H1 (cell line): ENCODE data around the gene PSKH1. TPM values are rescaled to one million over a fixed set of nuclear protein-coding genes. Genes with fewer than 3 reads are reported as not detected.

Experiments used
- EP300 ChIP-seq, 2 experiments: IDR thresholded peaks; 1 replicate in 1 of 2; 2 replicates in 1 of 2; pipeline ENCODE4 v1.6.1; 2011 to 2012; ENCODE audit warnings: low read depth in 2 of 2, low read length in 2 of 2, mild to moderate bottlenecking in 2 of 2, borderline replicate concordance in 1 of 2, inconsistent platforms in 1 of 2, moderate library complexity in 1 of 2
- KDM4A ChIP-seq: IDR thresholded peaks from one replicate; pipeline ENCODE4 v1.7.1; 2012; ENCODE audit warnings: low read depth, mild to moderate bottlenecking, moderate library complexity, low read length, inconsistent platforms; ENCODE audit not compliant: severe bottlenecking
- KDM5A ChIP-seq: fragments of 200-600 bp; IDR thresholded peaks from 2 replicates; pipeline ENCODE4 v1.7.1; 2012; ENCODE audit warnings: mild to moderate bottlenecking, low read length, inconsistent platforms, mixed read lengths
- RFX5 ChIP-seq: IDR thresholded peaks from 2 replicates; pipeline ENCODE4 v1.6.1; 2011; ENCODE audit warnings: low read depth, low read length, improper control_type of control experiment, borderline replicate concordance
- RXRA ChIP-seq: IDR thresholded peaks from 2 replicates; pipeline ENCODE4 v1.6.1; 2011; ENCODE audit warnings: low read depth, mild to moderate bottlenecking, low read length, moderate library complexity; ENCODE audit not compliant: insufficient read depth
- SAP30 ChIP-seq: fragments of 300-600 bp; sonication (generic); IDR thresholded peaks from 2 replicates; pipeline ENCODE4 v1.7.1; 2012; ENCODE audit warnings: low read length, moderate library complexity, mild to moderate bottlenecking, inconsistent platforms; ENCODE audit not compliant: insufficient read depth, insufficient replicate concordance
- polyA plus RNA-seq, 7 experiments: library from polyadenylated mRNA; depleted of rRNA in 3 of 7; stranded (reverse) in 5 of 7; unstranded in 2 of 7; fragments of >200 nt in 5 of 7; fragments of 200-250 nt in 2 of 7; gene quantifications; 1 replicate in 5 of 7; 2 replicates in 1 of 7; 4 replicates in 1 of 7; pipeline versions ENCODE4 v1.2.1 to v1.2.3, GENCODE V29; 2011 to 2013; ENCODE audit warnings: missing spikeins in 2 of 7, mixed read lengths in 2 of 7
- total RNA-seq: library from RNA; stranded (reverse); fragmentation: NEBNext Ultra II Directional; extraction: Animal tissue kit (Norgen Biotek cat#: 25700); gene quantifications from 2 replicates; pipeline ENCODE4 v1.2.1, GENCODE V29; 2021
- TF ChIP-seq, protein P1 (sequence below): IDR thresholded peaks from 2 replicates; pipeline ENCODE4 v1.6.1; 2011; ENCODE audit warnings: low read depth, mild to moderate bottlenecking, low read length; ENCODE audit not compliant: insufficient read depth

Gene PSKH1
- total and polyA plus RNA-seq, 2 of the 8 experiments (the other 6 are each of a cell fraction or from before 2014, with no cell fraction given) = 24.8 to 51.0 TPM

DNA sequence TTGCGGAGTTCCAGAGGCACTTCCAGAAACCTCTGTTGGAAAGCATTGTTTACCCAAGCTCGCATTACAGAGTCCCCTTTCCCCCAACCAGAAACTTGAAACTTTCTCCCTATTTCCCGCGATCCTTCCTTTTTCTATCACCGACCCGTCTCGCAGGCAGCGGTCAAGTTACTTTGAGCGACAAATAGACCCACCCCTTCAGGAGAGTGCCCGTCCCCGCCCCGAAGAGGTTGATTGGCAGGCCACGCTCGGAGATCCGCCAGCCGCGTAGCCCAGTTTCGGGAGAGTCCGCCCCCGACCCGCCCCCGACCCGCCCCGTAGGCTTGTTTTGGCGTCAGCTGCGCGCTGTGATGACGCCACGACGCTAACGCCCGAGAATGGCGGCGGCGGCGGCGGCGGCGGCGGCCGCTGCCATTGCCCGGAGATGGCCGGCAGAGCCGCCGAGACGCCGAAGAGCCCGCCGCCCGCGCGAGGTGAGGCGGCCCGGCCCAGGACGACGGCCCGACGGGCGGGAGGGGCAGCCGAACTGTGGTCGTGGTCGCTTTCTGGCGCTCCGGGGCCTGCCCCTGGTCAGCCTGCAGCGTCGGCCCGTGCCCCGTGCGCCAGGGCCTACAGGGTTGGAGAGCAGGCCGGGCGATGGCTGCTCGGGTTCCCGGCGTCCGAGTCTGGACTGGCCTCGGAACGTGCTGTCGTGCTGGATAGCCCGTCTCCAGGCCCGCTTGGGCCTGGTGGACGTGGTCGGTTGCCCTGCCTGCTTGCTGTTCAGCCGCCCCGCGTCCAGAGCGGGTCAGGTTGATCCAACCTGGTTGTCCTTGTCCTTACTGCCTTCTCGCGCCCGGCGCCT lies at the start of gene PSKH1 (continued):
- TF ChIP-seq EP300 (IDR thresholded peaks at IDR 0.05; ENCODE audit: borderline replicate concordance in 1 of 2, low read depth in 2 of 2, low read length in 2 of 2) = 0 out of 3 replicates have a peak, but pooled peaks of 1 of the 2 experiments have one; percentile 43
- no peak for TF ChIP-seq RXRA
- TF ChIP-seq, protein P1, sequence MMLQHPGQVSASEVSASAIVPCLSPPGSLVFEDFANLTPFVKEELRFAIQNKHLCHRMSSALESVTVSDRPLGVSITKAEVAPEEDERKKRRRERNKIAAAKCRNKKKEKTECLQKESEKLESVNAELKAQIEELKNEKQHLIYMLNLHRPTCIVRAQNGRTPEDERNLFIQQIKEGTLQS = peak; percentile 62
- TF ChIP-seq KDM4A = peak; percentile 38
- no peak for TF ChIP-seq RFX5
- 0 out of 2 replicates have a peak, but pooled peaks have one; percentile 56 for TF ChIP-seq KDM5A
- no peak for TF ChIP-seq SAP30
